H1 (cell line): ENCODE results near the gene MARS2. TPM values are rescaled to one million over a fixed set of nuclear protein-coding genes. Genes with fewer than 3 reads are reported as not detected.
A peak's percentile ranks its signal among the peaks of the same experiment; 100 is the strongest.

Experiments used
- CTCF ChIA-PET: fragments of 300-600 bp; sonication (Branson Sonifier 250); formaldehyde crosslinking; loops from one replicate; lab custom pipeline; 2021; ENCODE audit not compliant: partially characterized antibody; lab: Charles Lee
- POLR2A ChIA-PET: fragments of 300-600 bp; sonication (Branson Sonifier 250); formaldehyde crosslinking; loops from one replicate; lab custom pipeline; 2021; ENCODE audit warnings: inconsistent platforms; ENCODE audit not compliant: partially characterized antibody; lab: Charles Lee
- DNase-seq, 2 experiments: peaks; one replicate each; pipeline versions ENCODE4 v3.0.0 to v3.0.0-alpha.2; 2010 to 2022; ENCODE audit warnings: low spot score in 2 of 2, low read depth in 1 of 2, mixed read lengths in 1 of 2
- FAIRE-seq: peaks from 2 replicates; lab custom pipeline; 2011; peaks lifted over from hg19 to GRCh38; lab: Jason Lieb, UNC
- H2AFZ ChIP-seq: 2 replicates; pipeline ENCODE4 v1.8.1; 2012; ENCODE audit warnings: low read length, inconsistent platforms
- H2AK5ac ChIP-seq: 2 replicates; pipeline ENCODE4 v1.6.1; 2013; ENCODE audit warnings: low read depth, low read length
- H2BK120ac ChIP-seq: replicated peaks from 2 replicates; pipeline ENCODE3; 2013; ENCODE audit warnings: low read depth, low read length, inconsistent platforms
- H2BK12ac ChIP-seq: 2 replicates; pipeline ENCODE4 v1.6.1; 2013; ENCODE audit warnings: low read depth, low read length
- H2BK15ac ChIP-seq: 2 replicates; pipeline ENCODE4 v1.6.1; 2013; ENCODE audit warnings: low read length
- H2BK20ac ChIP-seq: 2 replicates; pipeline ENCODE4 v1.6.1; 2013; ENCODE audit warnings: low read length
- H2BK5ac ChIP-seq: 2 replicates; pipeline ENCODE4 v1.6.1; 2013; ENCODE audit warnings: low read depth, low read length
- H3K14ac ChIP-seq: 2 replicates; pipeline ENCODE4 v1.6.1; 2013; ENCODE audit warnings: inconsistent platforms; ENCODE audit not compliant: insufficient read length
- H3K18ac ChIP-seq: 2 replicates; pipeline ENCODE4 v1.6.1; 2013; ENCODE audit warnings: low read length; ENCODE audit errors: extremely low read depth
- H3K23ac ChIP-seq: 2 replicates; pipeline ENCODE4 v1.6.1; 2013; ENCODE audit warnings: inconsistent platforms; ENCODE audit not compliant: insufficient read length
- H3K23me2 ChIP-seq: 2 replicates; pipeline ENCODE4 v1.6.1; 2013; ENCODE audit warnings: low read depth, low read length
- H3K27ac ChIP-seq: 2 replicates; pipeline ENCODE4 v1.6.1; 2011; ENCODE audit warnings: low read depth, low read length, inconsistent platforms
- H3K27me3 ChIP-seq, 4 experiments: replicated peaks in 1 of 4; 1 replicate in 1 of 4; 2 replicates in 3 of 4; pipeline versions ENCODE4 v1.6.1 to v1.8.1; 2011 to 2013; ENCODE audit warnings: low read length in 3 of 4, mild to moderate bottlenecking in 3 of 4, inconsistent platforms in 2 of 4, mixed read lengths in 2 of 4, moderate library complexity in 1 of 4; ENCODE audit not compliant: control insufficient read depth in 3 of 4, insufficient read depth in 3 of 4; ENCODE audit errors: extremely low read depth in 1 of 4
- H3K36me3 ChIP-seq, 4 experiments: 2 replicates each; pipeline versions ENCODE4 v1.6.1 to v1.8.1; 2011 to 2013; ENCODE audit warnings: mild to moderate bottlenecking in 4 of 4, low read length in 3 of 4, moderate library complexity in 2 of 4, control low read depth in 1 of 4, inconsistent platforms in 1 of 4; ENCODE audit not compliant: insufficient read depth in 4 of 4, control insufficient read depth in 2 of 4
- H3K4ac ChIP-seq: replicated peaks from 2 replicates; pipeline ENCODE3; 2013; ENCODE audit warnings: low read length, low read depth, mixed read lengths, inconsistent platforms; ENCODE audit not compliant: insufficient read length
- H3K4me1 ChIP-seq, 4 experiments: replicated peaks in 1 of 4; 1 replicate in 1 of 4; 2 replicates in 3 of 4; pipeline versions ENCODE4 v1.6.1 to v1.8.1; 2011 to 2013; ENCODE audit warnings: low read length in 3 of 4, inconsistent platforms in 2 of 4, mixed read lengths in 1 of 4; ENCODE audit not compliant: insufficient read depth in 4 of 4, control insufficient read depth in 3 of 4
- H3K4me2 ChIP-seq, 2 experiments: 2 replicates each; pipeline versions ENCODE4 v1.6.1 to v1.8.1; 2011 to 2013; ENCODE audit warnings: low read depth in 2 of 2, low read length in 2 of 2, control low read depth in 1 of 2, inconsistent platforms in 1 of 2, mild to moderate bottlenecking in 1 of 2; ENCODE audit not compliant: insufficient read depth in 1 of 2
- H3K4me3 ChIP-seq, 4 experiments: fragments of 200-600, 300-600 bp in 1 of 4; sonication (generic), shearing (Covaris generic), sonication (Bioruptor Twin) in 1 of 4; 2 replicates each; pipeline versions ENCODE4 v1.5.1 to v1.8.1; 2011 to 2016; ENCODE audit warnings: low read length in 4 of 4, low read depth in 3 of 4, control low read depth in 2 of 4, inconsistent platforms in 2 of 4, mild to moderate bottlenecking in 2 of 4, mixed read lengths in 1 of 4, moderate library complexity in 1 of 4; ENCODE audit not compliant: insufficient read depth in 2 of 4; ENCODE audit errors: extremely low read depth in 1 of 4
- H3K56ac ChIP-seq: replicated peaks from 2 replicates; pipeline ENCODE3; 2013; ENCODE audit warnings: low read depth, mild to moderate bottlenecking, mixed read lengths, low read length, inconsistent platforms; ENCODE audit not compliant: insufficient read length
- H3K79me1 ChIP-seq: 2 replicates; pipeline ENCODE4 v1.6.1; 2013; ENCODE audit warnings: low read depth, low read length, control low read depth
- H3K79me2 ChIP-seq, 2 experiments: 2 replicates each; pipeline versions ENCODE4 v1.6.1 to v1.8.1; 2012 to 2013; ENCODE audit warnings: low read length in 2 of 2, mild to moderate bottlenecking in 2 of 2, inconsistent platforms in 1 of 2; ENCODE audit not compliant: insufficient read depth in 2 of 2, control insufficient read depth in 1 of 2
- H3K9ac ChIP-seq, 4 experiments: replicated peaks in 1 of 4; 1 replicate in 1 of 4; 2 replicates in 3 of 4; pipeline versions ENCODE4 v1.6.1 to v1.8.1; 2011 to 2013; ENCODE audit warnings: low read depth in 3 of 4, low read length in 3 of 4, control low read depth in 2 of 4, mild to moderate bottlenecking in 2 of 4, moderate library complexity in 2 of 4, inconsistent platforms in 1 of 4; ENCODE audit errors: extremely low read depth in 1 of 4
- H3K9me3 ChIP-seq, 2 experiments: 2 replicates each; pipeline versions ENCODE4 v1.6.1 to v1.8.1; 2012 to 2013; ENCODE audit warnings: mild to moderate bottlenecking in 2 of 2, moderate library complexity in 2 of 2, control low read depth in 1 of 2, inconsistent platforms in 1 of 2, low read depth in 1 of 2, low read length in 1 of 2, mixed read lengths in 1 of 2; ENCODE audit not compliant: insufficient read depth in 2 of 2
- H4K20me1 ChIP-seq, 2 experiments: replicated peaks in 1 of 2; 2 replicates each; pipeline versions ENCODE3 to v1.8.1; 2011 to 2013; ENCODE audit warnings: inconsistent platforms in 2 of 2, low read length in 2 of 2, mild to moderate bottlenecking in 1 of 2; ENCODE audit not compliant: insufficient read depth in 2 of 2, control insufficient read depth in 1 of 2
- H4K5ac ChIP-seq: 2 replicates; pipeline ENCODE4 v1.6.1; 2013; ENCODE audit warnings: low read length, low read depth, mixed read lengths, inconsistent platforms; ENCODE audit not compliant: insufficient read length
- H4K8ac ChIP-seq: 2 replicates; pipeline ENCODE4 v1.8.0; 2013; ENCODE audit warnings: mild to moderate bottlenecking, moderate library complexity, low read length, inconsistent platforms; ENCODE audit not compliant: insufficient read depth; ENCODE audit errors: extremely low read depth
- H4K91ac ChIP-seq: replicated peaks from 2 replicates; pipeline ENCODE3; 2013; ENCODE audit warnings: low read length, mixed read lengths, inconsistent platforms; ENCODE audit not compliant: insufficient read length
- BRCA1 ChIP-seq: IDR thresholded peaks from 2 replicates; pipeline ENCODE4 v1.6.1; 2012; ENCODE audit warnings: low read depth, low read length, improper control_type of control experiment
- CTBP2 ChIP-seq: IDR thresholded peaks from 2 replicates; pipeline ENCODE4 v1.7.0; 2011; ENCODE audit warnings: borderline replicate concordance, mild to moderate bottlenecking, moderate library complexity, mixed read lengths, low read length; ENCODE audit not compliant: insufficient read depth, insufficient read length
- EGR1 ChIP-seq: IDR thresholded peaks from 2 replicates; pipeline ENCODE4 v1.6.1; 2011; ENCODE audit warnings: low read depth, low read length, borderline replicate concordance
- HDAC6 ChIP-seq: IDR thresholded peaks from one replicate; pipeline ENCODE4 v1.7.1; 2012; ENCODE audit warnings: low read depth, mild to moderate bottlenecking, inconsistent platforms, low read length, moderate library complexity
- JUN ChIP-seq: IDR thresholded peaks from 2 replicates; pipeline ENCODE4 v1.6.1; 2011; ENCODE audit warnings: low read depth, mild to moderate bottlenecking, improper control_type of control experiment, low read length
- KDM1A ChIP-seq: fragments of 200-600, 300-600 bp; sonication (generic); IDR thresholded peaks from 2 replicates; pipeline ENCODE4 v1.7.1; 2016; ENCODE audit warnings: mild to moderate bottlenecking, low read length, borderline replicate concordance
- KDM5A ChIP-seq: fragments of 200-600 bp; IDR thresholded peaks from 2 replicates; pipeline ENCODE4 v1.7.1; 2012; ENCODE audit warnings: mild to moderate bottlenecking, low read length, inconsistent platforms, mixed read lengths
- MAFK ChIP-seq: IDR thresholded peaks from 2 replicates; pipeline ENCODE4 v1.6.1; 2012; ENCODE audit warnings: low read depth, mild to moderate bottlenecking, improper control_type of control experiment, low read length
- NRF1 ChIP-seq: IDR thresholded peaks from 2 replicates; pipeline ENCODE4 v1.6.1; 2011; ENCODE audit warnings: mild to moderate bottlenecking, low read depth, low read length, improper control_type of control experiment
- RFX5 ChIP-seq: IDR thresholded peaks from 2 replicates; pipeline ENCODE4 v1.6.1; 2011; ENCODE audit warnings: low read depth, low read length, improper control_type of control experiment, borderline replicate concordance
- SIRT6 ChIP-seq: IDR thresholded peaks from one replicate; pipeline ENCODE4 v1.7.1; 2012; ENCODE audit warnings: low read length, inconsistent platforms
- SRF ChIP-seq: IDR thresholded peaks from 2 replicates; pipeline ENCODE4 v1.6.1; 2011; ENCODE audit warnings: mild to moderate bottlenecking, low read depth, low read length, moderate library complexity
- TAF1 ChIP-seq: IDR thresholded peaks from 2 replicates; pipeline ENCODE4 v1.6.1; 2011; ENCODE audit warnings: mild to moderate bottlenecking, low read depth, low read length
- TAF7 ChIP-seq: optimal IDR thresholded peaks from 2 replicates; pipeline ENCODE3; 2011; ENCODE audit warnings: low read depth, mild to moderate bottlenecking, inconsistent platforms, low read length, moderate library complexity, borderline replicate concordance
- YY1 ChIP-seq: IDR thresholded peaks from 2 replicates; pipeline ENCODE4 v1.6.1; 2011; ENCODE audit warnings: low read depth, mild to moderate bottlenecking, low read length
- WGBS, 2 experiments: shearing (Covaris generic) in 1 of 2; methylation state at CpG; one replicate each; pipeline versions ENCODE4 v1.1.6 to v1.1.7; 2013 to 2015; ENCODE audit warnings: low lambda C conversion rate in 2 of 2, mixed read lengths in 2 of 2, inconsistent platforms in 1 of 2, low coverage in 1 of 2, missing lambda C conversion rate in 1 of 2; ENCODE audit not compliant: insufficient replicate concordance in 2 of 2, insufficient coverage in 1 of 2, insufficient read length in 1 of 2; ENCODE audit errors: extremely low coverage in 1 of 2, missing lambda C conversion rate in 1 of 2; 5-methylcytosine and 5-hydroxymethylcytosine counted together
- polyA plus RNA-seq, 7 experiments: library from polyadenylated mRNA; depleted of rRNA in 3 of 7; stranded (reverse) in 5 of 7; unstranded in 2 of 7; fragments of >200 nt in 5 of 7; fragments of 200-250 nt in 2 of 7; gene quantifications; 1 replicate in 5 of 7; 2 replicates in 1 of 7; 4 replicates in 1 of 7; pipeline versions ENCODE4 v1.2.1 to v1.2.3, GENCODE V29; 2011 to 2013; ENCODE audit warnings: missing spikeins in 2 of 7, mixed read lengths in 2 of 7
- total RNA-seq: library from RNA; stranded (reverse); fragmentation: NEBNext Ultra II Directional; extraction: Animal tissue kit (Norgen Biotek cat#: 25700); gene quantifications from 2 replicates; pipeline ENCODE4 v1.2.1, GENCODE V29; 2021

Gene MARS2
- total and polyA plus RNA-seq, 2 of the 8 experiments (the other 6 are each of a cell fraction or from before 2014, with no cell fraction given): 15.7 to 27.2 TPM

GRCh38 chr2:197675246-197675645 lies 29.9 kb upstream of the MARS2 start, which contains the start of gene RFTN2:
Gene RFTN2, minus strand, starts transcription at chr2:197675587. Its CDS starts 129 bp downstream, at chr2:197675458.
- H2BK20ac ChIP-seq: no peak within 1 kb of the TSS
- H3K4me1 ChIP-seq: peaks cover 0 to 8% (median 4%) of the 10 kb centered on the region in 4 experiments; a peak in 5 of 7 replicates
- ChIA-PET CTCF (interaction anchor here (0.5 to 0.6 kb wide), 3 partner anchors 13 to 108 kb away, joined by 3 read pairs; no protein-coding TSS in a partner anchor), POLR2A (interaction anchor here (2.0 kb wide), 1 partner anchor 176 kb away, joined by 5 read pairs; the partner anchor contains the start of genes HSPD1 and HSPE1)
- H3K79me2 ChIP-seq: no peaks in the 10 kb centered on the region
- peak within 1 kb of the TSS in 2 of 4 experiments; percentile 20 to 39; a peak in 2 of 7 replicates for H3K9ac ChIP-seq
- no peak within 1 kb of the TSS for H3K14ac ChIP-seq
- H2BK5ac ChIP-seq: no peak within 1 kb of the TSS
- no peaks in the 10 kb centered on the region for H3K27me3 ChIP-seq
- H4K91ac ChIP-seq: no peak within 1 kb of the TSS
- no peak within 1 kb of the TSS for H3K4ac ChIP-seq
- no peak within 1 kb of the TSS for H2BK12ac ChIP-seq
- peak within 1 kb of the TSS; percentile 8 to 69; a peak in 3 of 4 replicates for H3K4me2 ChIP-seq
- H4K5ac ChIP-seq: no peak within 1 kb of the TSS
- no peak within 1 kb of the TSS for H3K56ac ChIP-seq
- no peak within 1 kb of the TSS for H4K8ac ChIP-seq
- H2BK15ac ChIP-seq: no peak within 1 kb of the TSS
- DNase-seq (no peak), FAIRE-seq (peak; percentile 58)
- no peaks in the 10 kb centered on the region for H3K23me2 ChIP-seq
- H3K9me3 ChIP-seq: no peaks in the 10 kb centered on the region
- H2AFZ ChIP-seq: peak within 1 kb of the TSS; percentile 70; the same call in 1 of the 2 replicates
- no peaks in the 10 kb centered on the region for H3K36me3 ChIP-seq
- WGBS, 2 experiments: 37% methylated on average over 3 of the region's 3 CpGs; no CpG with 5 or more reads in 1 of the 2 experiments
- H3K23ac ChIP-seq: no peak within 1 kb of the TSS
- no peak within 1 kb of the TSS; the same call in 1 of the 2 replicates for H3K18ac ChIP-seq
- H3K27ac ChIP-seq: no peak within 1 kb of the TSS
- no peak within 1 kb of the TSS for H2AK5ac ChIP-seq
- H3K79me1 ChIP-seq: no peaks in the 10 kb centered on the region
- H3K4me3 ChIP-seq: peak within 1 kb of the TSS in 3 of 4 experiments; percentile 19 to 56 (median 31); a peak in 5 of 8 replicates
- no peak within 1 kb of the TSS for H2BK120ac ChIP-seq
- no peaks in the 10 kb centered on the region for H4K20me1 ChIP-seq
- TF ChIP-seq JUN (no peak), TAF7 (no peak), CTBP2 (no peak), TAF1 (no peak), SIRT6 (no peak), KDM5A (no peak), BRCA1 (no peak), YY1 (no peak), RFX5 (no peak), MAFK (no peak), NRF1 (no peak), SRF (no peak), HDAC6 (no peak), KDM1A (no peak), EGR1 (no peak)
